Suprapubic skin (tissue), 4 donors: ENCODE results near the gene SAMD1. TPM values are rescaled to one million over a fixed set of nuclear protein-coding genes. Genes with fewer than 3 reads are reported as not detected.

Experiments
- DNase-seq, 2 donors: peaks; one replicate each; pipeline ENCODE4 v3.0.0-alpha.2; 2019; ENCODE audit warnings: low spot score in 2 of 2
- H3K27ac ChIP-seq: fragments of 200-600 bp; sonication (generic); one replicate; pipeline ENCODE4 v1.5.1; 2019
- H3K27me3 ChIP-seq: fragments of 200-600 bp; sonication (generic); one replicate; pipeline ENCODE4 v1.5.1; 2019
- H3K36me3 ChIP-seq: fragments of 200-600 bp; sonication (generic); one replicate; pipeline ENCODE4 v1.5.1; 2019
- H3K4me1 ChIP-seq: fragments of 200-600 bp; sonication (generic); one replicate; pipeline ENCODE4 v1.5.1; 2019
- H3K4me3 ChIP-seq: fragments of 200-600 bp; sonication (generic); one replicate; pipeline ENCODE4 v1.5.1; 2019; ENCODE audit warnings: mild to moderate bottlenecking
- H3K9me3 ChIP-seq: fragments of 200-600 bp; sonication (generic); one replicate; pipeline ENCODE4 v1.5.1; 2019
- EP300 ChIP-seq: sonication (generic); formaldehyde crosslinking; IDR thresholded peaks from one replicate; pipeline ENCODE4 v1.6.1; 2017; ENCODE audit warnings: antibody characterized with exemption
- POLR2A ChIP-seq, 2 donors: fragments of 450-650 bp; IDR thresholded peaks; one replicate each; pipeline ENCODE4 v1.6.1; 2017; ENCODE audit warnings: antibody characterized with exemption in 2 of 2, mild to moderate bottlenecking in 2 of 2, moderate library complexity in 2 of 2
- POLR2AphosphoS5 ChIP-seq, 3 donors: sonication (generic); formaldehyde crosslinking; IDR thresholded peaks; one replicate each; pipeline ENCODE4 v1.6.1; 2017; ENCODE audit warnings: antibody characterized with exemption in 3 of 3
- WGBS: methylation state at CpG from one replicate; pipeline ENCODE4 v1.1.5; 2018; 5-methylcytosine and 5-hydroxymethylcytosine counted together
- total RNA-seq, 4 donors: library from RNA; depleted of rRNA; stranded (reverse); fragments of >200 nt; gene quantifications; one replicate each; pipeline ENCODE4 v1.1.0, GENCODE V29; 2016
- TF ChIP-seq, protein P1 (sequence below), 2 donors: fragments of 200-600 bp in 1 of 2; fragments of 450-650 bp in 1 of 2; sonication (generic) in 1 of 2; IDR thresholded peaks; one replicate each; pipeline ENCODE4 v1.5.1; 2016 to 2019; ENCODE audit warnings: antibody characterized with exemption in 2 of 2, mild to moderate bottlenecking in 1 of 2, moderate library complexity in 1 of 2

The SAMD1 gene
- total RNA-seq, result 10 to 100 TPM; 22.4 to 34.9 (median 29.1) TPM

DNA sequence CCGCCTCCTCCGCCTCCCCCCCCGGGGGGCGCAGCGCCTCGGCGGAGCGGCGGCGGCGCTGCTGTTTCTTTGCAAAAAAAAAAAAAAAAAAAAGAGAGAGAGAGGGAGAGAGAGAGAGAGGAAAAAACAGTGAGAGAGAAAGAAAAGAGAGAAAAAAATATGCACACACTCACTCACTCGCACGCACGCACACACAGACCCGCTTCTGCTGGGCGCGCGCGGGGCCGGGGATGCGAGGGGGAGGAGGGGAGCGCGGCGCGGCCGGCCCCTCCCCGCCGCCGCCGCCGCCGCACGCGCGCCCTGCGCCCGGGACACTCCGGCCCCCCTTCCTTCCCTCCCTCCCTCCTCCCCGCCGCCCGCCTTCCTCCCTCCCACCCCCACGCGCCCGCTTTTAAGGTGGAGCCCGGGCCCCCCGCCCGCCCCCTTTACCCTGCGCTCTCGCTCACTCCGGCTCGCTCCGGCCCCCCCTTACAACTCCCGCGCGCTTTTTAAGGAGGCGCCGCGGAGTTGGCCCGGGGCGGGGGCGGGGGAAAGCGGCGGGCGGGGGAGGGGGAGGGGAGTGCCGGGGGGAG lies at the start of gene SAMD1:
TSS of gene SAMD1 (minus strand) at position 243 of the 572 bp plus-strand sequence.
- Histone ChIP-seq H3K9me3 (no peaks in the 10 kb centered on the region), H3K4me3 (peak within 1 kb of the TSS; percentile 92), H3K27ac (peak within 1 kb of the TSS; percentile 91), H3K27me3 (no peaks in the 10 kb centered on the region), H3K36me3 (peaks cover 11% of the 10 kb centered on the region), H3K4me1 (peaks cover 23% of the 10 kb centered on the region)
- TF ChIP-seq POLR2A (IDR thresholded peaks at IDR 0.05) (no peak), POLR2AphosphoS5 (IDR thresholded peaks at IDR 0.05) (no peak), EP300 (no peak)
- TF ChIP-seq, protein P1, sequence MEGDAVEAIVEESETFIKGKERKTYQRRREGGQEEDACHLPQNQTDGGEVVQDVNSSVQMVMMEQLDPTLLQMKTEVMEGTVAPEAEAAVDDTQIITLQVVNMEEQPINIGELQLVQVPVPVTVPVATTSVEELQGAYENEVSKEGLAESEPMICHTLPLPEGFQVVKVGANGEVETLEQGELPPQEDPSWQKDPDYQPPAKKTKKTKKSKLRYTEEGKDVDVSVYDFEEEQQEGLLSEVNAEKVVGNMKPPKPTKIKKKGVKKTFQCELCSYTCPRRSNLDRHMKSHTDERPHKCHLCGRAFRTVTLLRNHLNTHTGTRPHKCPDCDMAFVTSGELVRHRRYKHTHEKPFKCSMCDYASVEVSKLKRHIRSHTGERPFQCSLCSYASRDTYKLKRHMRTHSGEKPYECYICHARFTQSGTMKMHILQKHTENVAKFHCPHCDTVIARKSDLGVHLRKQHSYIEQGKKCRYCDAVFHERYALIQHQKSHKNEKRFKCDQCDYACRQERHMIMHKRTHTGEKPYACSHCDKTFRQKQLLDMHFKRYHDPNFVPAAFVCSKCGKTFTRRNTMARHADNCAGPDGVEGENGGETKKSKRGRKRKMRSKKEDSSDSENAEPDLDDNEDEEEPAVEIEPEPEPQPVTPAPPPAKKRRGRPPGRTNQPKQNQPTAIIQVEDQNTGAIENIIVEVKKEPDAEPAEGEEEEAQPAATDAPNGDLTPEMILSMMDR (IDR thresholded peaks at IDR 0.05), result no peak
- peak; percentile 94 to 95 for DNase-seq
- 1% methylated on average over 36 of the region's 65 CpGs for WGBS

DNA sequence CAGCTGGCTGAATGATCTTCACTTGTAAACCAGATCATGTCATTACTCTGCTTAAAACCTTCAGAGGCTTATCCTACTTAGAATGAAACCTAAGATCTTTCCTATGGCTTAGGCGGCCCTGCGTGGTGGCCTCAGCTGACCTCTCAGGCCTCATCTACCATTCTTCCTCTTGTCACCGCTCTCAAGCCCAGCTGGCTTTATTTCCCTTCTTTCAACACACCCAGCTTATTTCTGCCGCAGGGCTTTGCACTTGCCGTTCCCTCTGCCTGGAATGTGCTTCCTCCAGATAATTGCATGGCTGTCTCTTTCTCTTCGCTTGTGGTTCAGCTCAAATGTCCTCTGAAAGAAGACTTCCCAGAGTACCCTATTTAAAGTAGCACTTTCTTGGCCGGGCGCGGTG lies 49.4 kb upstream of the SAMD1 start:
- WGBS, result 75% methylated on average over 9 of the region's 9 CpGs
- Histone ChIP-seq H3K27me3 (no peaks in the 10 kb centered on the region), H3K4me1 (peaks cover 29% of the 10 kb centered on the region), H3K4me3 (no peak overlapping the region), H3K9me3 (no peaks in the 10 kb centered on the region), H3K36me3 (no peaks in the 10 kb centered on the region), H3K27ac (no peak overlapping the region)
- no peak for TF ChIP-seq EP300
- TF ChIP-seq POLR2AphosphoS5 (IDR thresholded peaks at IDR 0.05), result no peak
- TF ChIP-seq, protein P1 (IDR thresholded peaks at IDR 0.05), result no peak
- TF ChIP-seq POLR2A (IDR thresholded peaks at IDR 0.05), result no peak
- no peak for DNase-seq

DNA sequence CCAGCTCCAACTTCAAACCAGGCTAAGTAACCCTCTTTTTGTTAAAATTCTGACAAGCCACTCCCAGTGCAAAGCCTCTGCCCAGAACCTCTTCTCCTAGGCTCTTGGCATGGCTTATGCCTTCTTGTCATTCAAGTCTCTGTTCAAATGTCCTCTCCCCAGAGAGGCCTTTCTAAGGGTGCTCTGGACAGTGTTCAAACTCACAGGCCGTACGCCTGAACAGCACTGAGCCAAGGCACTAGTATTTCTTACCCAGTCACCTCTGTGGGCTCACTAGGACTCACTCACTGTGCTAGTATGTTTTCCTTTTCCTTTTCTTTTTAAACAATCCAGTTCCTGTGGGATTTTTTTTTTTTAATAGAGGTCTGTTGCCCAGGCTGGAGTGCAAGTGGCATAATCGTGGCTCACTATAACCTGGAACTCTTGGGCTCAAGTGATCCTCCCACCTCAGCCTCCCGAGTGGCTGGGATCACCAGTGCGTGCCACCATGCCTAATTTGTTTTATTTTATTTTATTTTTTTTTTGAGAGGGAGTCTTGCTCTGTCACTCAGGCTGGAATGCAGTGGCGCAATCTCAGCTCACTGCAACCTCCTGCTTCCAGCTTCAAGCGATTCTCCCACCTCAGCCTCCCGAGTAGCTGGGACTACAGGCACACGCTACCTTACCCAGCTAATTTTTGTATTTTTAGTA lies 48.2 kb upstream of the SAMD1 start:
- Histone ChIP-seq H3K36me3 (no peaks in the 10 kb centered on the region), H3K4me3 (no peak overlapping the region), H3K27ac (no peak overlapping the region), H3K4me1 (peaks cover 29% of the 10 kb centered on the region), H3K9me3 (no peaks in the 10 kb centered on the region), H3K27me3 (no peaks in the 10 kb centered on the region)
- 83% methylated on average over 9 of the region's 9 CpGs for WGBS
- no peak for DNase-seq
- TF ChIP-seq POLR2AphosphoS5 (IDR thresholded peaks at IDR 0.05) (no peak), POLR2A (IDR thresholded peaks at IDR 0.05) (no peak), EP300 (no peak)
- TF ChIP-seq, protein P1 (IDR thresholded peaks at IDR 0.05), result no peak

DNA sequence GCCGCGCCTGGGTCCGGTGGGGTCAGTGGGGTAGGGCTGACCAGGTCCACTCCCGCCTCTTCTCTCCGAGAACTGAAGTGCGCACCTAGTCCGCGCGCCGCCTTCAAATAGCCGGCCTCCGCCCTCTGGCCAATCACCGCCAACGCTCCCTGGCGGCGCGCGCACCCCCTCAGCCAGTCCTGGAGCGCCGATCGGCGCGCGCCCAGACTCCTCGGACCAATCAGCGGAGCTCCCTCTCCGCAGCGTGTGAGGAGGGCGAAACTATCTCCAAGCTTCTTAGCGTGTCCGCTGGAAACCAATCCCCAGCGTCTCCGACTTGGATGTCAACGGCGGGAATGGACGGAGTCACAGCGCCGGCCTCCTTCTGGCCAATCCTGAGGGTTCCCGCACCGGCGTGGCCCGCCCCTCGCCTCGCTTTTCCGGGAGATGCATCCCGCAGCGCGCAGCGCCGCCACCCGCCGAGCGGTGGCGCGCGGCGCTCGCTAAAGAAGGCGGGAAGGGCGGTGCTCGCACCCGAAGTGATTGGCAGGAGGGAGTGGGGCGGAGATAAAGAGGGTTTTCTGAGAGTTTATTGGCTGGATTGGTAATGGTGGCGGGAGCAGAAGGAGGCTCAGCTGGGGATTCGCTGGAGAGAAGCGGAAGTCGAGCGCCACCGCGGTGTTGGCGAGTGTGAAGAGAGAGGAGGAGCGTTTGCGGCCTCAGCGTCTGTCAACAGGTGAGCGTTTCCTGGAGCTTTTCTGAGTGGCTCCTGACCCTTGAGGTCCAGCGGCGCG lies 46.1 kb upstream of the SAMD1 start, which contains the start of gene ASF1B:
TSS of gene ASF1B (minus strand) at position 81 of the 773 bp plus-strand sequence. CDS start 133 bp downstream, outside the sequence.
- H3K4me3 ChIP-seq, result peak within 1 kb of the TSS; percentile 83
- DNase-seq, result peak; percentile 99
- peaks cover 29% of the 10 kb centered on the region for H3K4me1 ChIP-seq
- no peaks in the 10 kb centered on the region for H3K27me3 ChIP-seq
- TF ChIP-seq POLR2AphosphoS5 (IDR thresholded peaks at IDR 0.05), result peak in 2 of 3 donors; percentile 2 to 88
- TF ChIP-seq, protein P1 (IDR thresholded peaks at IDR 0.05), result peak; percentile 68 to 93
- peak in 1 of 2 donors; percentile 9 for TF ChIP-seq POLR2A (IDR thresholded peaks at IDR 0.05)
- no peak for TF ChIP-seq EP300
- WGBS, result 0% methylated on average over 50 of the region's 78 CpGs
- no peaks in the 10 kb centered on the region for H3K9me3 ChIP-seq
- H3K27ac ChIP-seq, result peak within 1 kb of the TSS; percentile 91
- H3K36me3 ChIP-seq, result no peaks in the 10 kb centered on the region
